HFF-Myc (cell line): ENCODE measurements around the gene CBL.

Experiments
- DNase-seq: peaks from one replicate; pipeline ENCODE4 v3.0.0-alpha.2; 2011; ENCODE audit warnings: low read depth; ENCODE audit errors: extremely low read depth
- H3K4me3 ChIP-seq: replicated peaks from 2 replicates; pipeline ENCODE4 v1.5.1; 2011; ENCODE audit warnings: low read depth, mild to moderate bottlenecking, control low read depth, low read length
- TF ChIP-seq, protein P1 (sequence below): IDR thresholded peaks from 2 replicates; pipeline ENCODE4 v1.5.1; 2012; ENCODE audit warnings: mild to moderate bottlenecking, low read depth, low read length, control low read depth; ENCODE audit errors: missing control alignments

Gene CBL

GRCh38 chr11:119202554-119202953, 3.6 kb upstream of the CBL start:
- TF ChIP-seq, protein P1, sequence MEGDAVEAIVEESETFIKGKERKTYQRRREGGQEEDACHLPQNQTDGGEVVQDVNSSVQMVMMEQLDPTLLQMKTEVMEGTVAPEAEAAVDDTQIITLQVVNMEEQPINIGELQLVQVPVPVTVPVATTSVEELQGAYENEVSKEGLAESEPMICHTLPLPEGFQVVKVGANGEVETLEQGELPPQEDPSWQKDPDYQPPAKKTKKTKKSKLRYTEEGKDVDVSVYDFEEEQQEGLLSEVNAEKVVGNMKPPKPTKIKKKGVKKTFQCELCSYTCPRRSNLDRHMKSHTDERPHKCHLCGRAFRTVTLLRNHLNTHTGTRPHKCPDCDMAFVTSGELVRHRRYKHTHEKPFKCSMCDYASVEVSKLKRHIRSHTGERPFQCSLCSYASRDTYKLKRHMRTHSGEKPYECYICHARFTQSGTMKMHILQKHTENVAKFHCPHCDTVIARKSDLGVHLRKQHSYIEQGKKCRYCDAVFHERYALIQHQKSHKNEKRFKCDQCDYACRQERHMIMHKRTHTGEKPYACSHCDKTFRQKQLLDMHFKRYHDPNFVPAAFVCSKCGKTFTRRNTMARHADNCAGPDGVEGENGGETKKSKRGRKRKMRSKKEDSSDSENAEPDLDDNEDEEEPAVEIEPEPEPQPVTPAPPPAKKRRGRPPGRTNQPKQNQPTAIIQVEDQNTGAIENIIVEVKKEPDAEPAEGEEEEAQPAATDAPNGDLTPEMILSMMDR: no peak
- H3K4me3 ChIP-seq: no peak overlapping the region
- DNase-seq: no peak

GRCh38 chr11:119204066-119204465, 2.1 kb upstream of the CBL start:
- H3K4me3 ChIP-seq: no peak overlapping the region
- TF ChIP-seq, protein P1: no peak
- DNase-seq: no peak

- TF ChIP-seq, protein P1: no peak
- H3K4me3 ChIP-seq: peak overlapping the region; percentile 81
- no peak for DNase-seq
Observed at GRCh38 chr11:119205080-119205479, 1.1 kb upstream of the CBL start.

GRCh38 chr11:119206511-119207414, 624 bp downstream of the CBL start:
- H3K4me3 ChIP-seq: peak overlapping the region; percentile 81
- TF ChIP-seq, protein P1: no peak
- no peak for DNase-seq

DNA sequence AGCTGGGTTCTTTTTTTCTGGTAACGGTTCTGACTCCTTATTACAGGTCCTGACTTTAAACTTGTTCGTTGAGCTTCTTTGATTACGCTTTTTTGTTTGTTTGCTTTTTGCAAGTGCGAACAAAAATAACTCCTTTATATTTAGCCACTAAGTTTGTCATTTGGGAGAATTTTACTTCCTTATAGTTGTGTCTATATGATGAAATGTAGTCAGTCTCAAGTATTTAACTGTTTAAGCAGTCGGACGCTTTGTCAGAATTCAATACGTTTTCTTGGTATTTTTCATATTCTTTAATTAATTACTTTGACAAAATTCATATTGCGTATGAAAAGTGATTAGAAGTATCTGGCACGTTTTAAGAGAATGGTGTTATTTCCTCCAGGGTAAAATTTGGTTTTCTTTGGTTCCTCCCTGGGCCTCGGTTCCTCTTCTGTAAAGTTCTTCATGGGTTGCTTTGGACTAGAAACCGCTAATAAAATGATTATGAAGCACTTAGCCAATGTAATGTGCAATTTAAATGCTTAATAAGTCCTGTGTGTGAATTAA, 1.3 kb downstream of the CBL start:
- TF ChIP-seq, protein P1: no peak
- no peak for DNase-seq
- H3K4me3 ChIP-seq: peak overlapping the region; percentile 81

DNA sequence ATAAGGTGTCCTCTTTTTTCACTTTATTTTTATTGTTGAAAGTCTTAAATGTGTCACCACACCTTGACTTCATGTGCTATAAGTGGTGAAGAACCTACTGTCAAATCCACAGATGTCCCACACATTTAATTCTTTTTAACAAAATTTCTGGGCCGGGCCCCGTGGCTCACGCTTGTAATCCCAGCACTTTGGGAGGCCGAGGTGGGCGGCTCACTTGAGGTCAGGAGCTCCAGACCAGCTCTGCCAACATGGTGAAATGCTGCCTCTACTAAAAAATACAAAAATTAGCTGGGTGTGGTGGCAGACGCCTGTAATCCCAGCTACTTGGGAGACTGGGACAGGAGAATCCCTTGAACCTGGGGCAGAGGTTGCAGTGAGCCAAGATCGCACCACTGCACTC, 3.0 kb downstream of the CBL start:
- no peak overlapping the region for H3K4me3 ChIP-seq
- no peak for DNase-seq
- TF ChIP-seq, protein P1: no peak
